ENCODE measurements around the gene LRMDA. TPM values are rescaled to one million over a fixed set of nuclear protein-coding genes. Genes with fewer than 3 reads are reported as not detected.

LRMDA gene
- total RNA-seq, 1 experiment from 2014 or later = not detected

DNA sequence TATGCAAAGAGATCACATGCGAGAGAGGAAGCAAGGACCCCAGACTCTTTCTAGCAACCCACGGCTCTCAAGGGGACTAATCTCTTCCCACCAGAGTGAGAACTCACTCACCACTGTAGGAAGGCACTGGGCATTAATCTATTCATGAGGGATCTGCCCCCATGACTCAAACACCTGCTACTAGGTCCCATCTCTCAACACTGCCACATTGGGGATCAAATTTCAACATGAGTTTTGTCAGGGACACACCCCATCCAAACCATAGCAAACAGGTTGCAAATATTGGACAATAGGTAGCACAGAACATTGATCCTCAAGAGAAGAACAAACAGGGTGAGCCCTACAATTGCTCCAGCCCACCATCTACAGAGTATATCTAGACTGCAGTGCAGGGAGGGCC, 740.6 kb downstream of the LRMDA start:
- no peak overlapping the region for H3K27ac ChIP-seq (ENCODE audit: low read depth, low read length, poor library complexity, severe bottlenecking)
- no peak for DNase-seq (ENCODE audit: low spot score)
- CTCF ChIA-PET = no interaction called here
- no peaks in the 10 kb centered on the region for H3K27me3 ChIP-seq (replicated peaks; ENCODE audit: insufficient read depth, low read depth, low read length, poor library complexity)
- TF ChIP-seq, protein P1, sequence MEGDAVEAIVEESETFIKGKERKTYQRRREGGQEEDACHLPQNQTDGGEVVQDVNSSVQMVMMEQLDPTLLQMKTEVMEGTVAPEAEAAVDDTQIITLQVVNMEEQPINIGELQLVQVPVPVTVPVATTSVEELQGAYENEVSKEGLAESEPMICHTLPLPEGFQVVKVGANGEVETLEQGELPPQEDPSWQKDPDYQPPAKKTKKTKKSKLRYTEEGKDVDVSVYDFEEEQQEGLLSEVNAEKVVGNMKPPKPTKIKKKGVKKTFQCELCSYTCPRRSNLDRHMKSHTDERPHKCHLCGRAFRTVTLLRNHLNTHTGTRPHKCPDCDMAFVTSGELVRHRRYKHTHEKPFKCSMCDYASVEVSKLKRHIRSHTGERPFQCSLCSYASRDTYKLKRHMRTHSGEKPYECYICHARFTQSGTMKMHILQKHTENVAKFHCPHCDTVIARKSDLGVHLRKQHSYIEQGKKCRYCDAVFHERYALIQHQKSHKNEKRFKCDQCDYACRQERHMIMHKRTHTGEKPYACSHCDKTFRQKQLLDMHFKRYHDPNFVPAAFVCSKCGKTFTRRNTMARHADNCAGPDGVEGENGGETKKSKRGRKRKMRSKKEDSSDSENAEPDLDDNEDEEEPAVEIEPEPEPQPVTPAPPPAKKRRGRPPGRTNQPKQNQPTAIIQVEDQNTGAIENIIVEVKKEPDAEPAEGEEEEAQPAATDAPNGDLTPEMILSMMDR (conservative IDR thresholded peaks at IDR 0.05; ENCODE audit: low read depth, low read length) = no peak
- TF ChIP-seq EZH2 (IDR thresholded peaks at IDR 0.05; ENCODE audit: borderline replicate concordance, low read depth, low read length, poor library complexity, severe bottlenecking) = no peak
- no peak overlapping the region for H3K4me3 ChIP-seq (ENCODE audit: low read depth, low read length, poor library complexity, severe bottlenecking)
- POLR2A ChIA-PET (ENCODE audit: low non-redundant PET) = no interaction called here
- no TSS peak for BruUV-seq (replicated peaks)
- no peaks in the 10 kb centered on the region for H3K4me1 ChIP-seq (ENCODE audit: insufficient read depth, low read length, poor library complexity, severe bottlenecking)
- intact Hi-C loops (cut with micrococcal nuclease; ENCODE audit: unreplicated experiment) = no loop called here
- no peaks in the 10 kb centered on the region for H3K36me3 ChIP-seq (ENCODE audit: insufficient read depth, low read length, poor library complexity, severe bottlenecking)
- no peaks in the 10 kb centered on the region for H3K9me3 ChIP-seq (ENCODE audit: low read depth, low read length, poor library complexity, severe bottlenecking)

DNA sequence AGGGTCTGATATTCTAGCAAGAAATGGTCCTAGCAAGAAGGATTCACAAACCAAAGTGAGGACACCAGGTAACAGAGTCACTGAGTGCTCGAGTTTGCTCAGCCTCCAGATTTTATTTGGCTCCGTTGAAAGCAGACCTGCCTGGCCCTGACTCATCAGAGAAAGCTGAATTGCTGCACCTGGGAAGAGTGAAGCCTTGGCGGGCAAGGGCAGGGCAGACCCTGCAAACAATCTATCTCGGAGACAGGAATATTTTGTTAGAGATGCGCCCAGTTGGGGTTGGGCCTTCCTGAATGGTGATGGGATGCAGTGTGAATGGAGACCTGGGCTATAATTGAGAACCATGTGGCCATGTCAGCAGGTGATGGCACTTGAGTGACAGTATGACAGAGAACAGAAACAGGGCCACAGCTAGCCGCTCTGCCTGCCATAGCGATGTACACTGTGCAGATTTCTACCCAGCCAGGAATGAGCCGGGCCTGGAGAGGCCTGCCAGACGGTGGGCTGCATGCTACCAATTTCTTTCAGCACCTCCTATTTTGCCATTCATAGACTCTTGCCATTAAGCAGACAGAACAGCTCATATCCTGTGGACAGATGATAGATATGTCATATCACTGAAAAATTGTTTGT, 744.2 kb downstream of the LRMDA start:
- no peak for DNase-seq (ENCODE audit: low spot score)

DNA sequence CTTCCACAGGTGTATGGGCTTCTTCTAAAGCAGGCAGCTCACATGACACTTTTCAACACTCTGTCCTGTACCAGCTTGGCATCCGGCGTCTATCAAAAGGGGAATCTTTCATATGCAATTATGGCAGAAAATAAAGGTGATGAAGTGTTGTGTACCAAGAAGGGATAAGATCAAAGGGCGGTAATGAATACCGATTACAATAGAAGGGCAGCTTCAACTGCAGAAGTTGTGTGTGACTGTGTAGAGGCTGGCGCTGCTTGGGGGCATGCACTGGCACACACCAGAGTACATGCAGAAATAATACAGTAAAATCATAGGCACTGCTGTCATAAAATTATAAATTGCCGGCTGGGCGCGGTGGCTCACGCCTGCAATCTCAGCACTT, 744.7 kb downstream of the LRMDA start:
- no TSS peak for BruUV-seq (replicated peaks)
- ChIA-PET CTCF (no interaction called here), POLR2A (ENCODE audit: low non-redundant PET) (no interaction called here)
- Histone ChIP-seq H3K9me3 (ENCODE audit: low read depth, low read length, poor library complexity, severe bottlenecking) (no peaks in the 10 kb centered on the region), H3K36me3 (ENCODE audit: insufficient read depth, low read length, poor library complexity, severe bottlenecking) (no peaks in the 10 kb centered on the region), H3K4me1 (ENCODE audit: insufficient read depth, low read length, poor library complexity, severe bottlenecking) (no peaks in the 10 kb centered on the region), H3K27me3 (replicated peaks; ENCODE audit: insufficient read depth, low read depth, low read length, poor library complexity) (no peaks in the 10 kb centered on the region), H3K27ac (ENCODE audit: low read depth, low read length, poor library complexity, severe bottlenecking) (no peak overlapping the region), H3K4me3 (ENCODE audit: low read depth, low read length, poor library complexity, severe bottlenecking) (no peak overlapping the region)
- intact Hi-C loops (cut with micrococcal nuclease; ENCODE audit: unreplicated experiment) = no loop called here
- no peak for DNase-seq (ENCODE audit: low spot score)
- TF ChIP-seq, protein P1 (conservative IDR thresholded peaks at IDR 0.05; ENCODE audit: low read depth, low read length) = no peak
- TF ChIP-seq EZH2 (IDR thresholded peaks at IDR 0.05; ENCODE audit: borderline replicate concordance, low read depth, low read length, poor library complexity, severe bottlenecking) = no peak

More for the DNA sequence above, 744.2 kb downstream of the LRMDA start:
- no TSS peak for BruUV-seq (replicated peaks)
- POLR2A ChIA-PET (ENCODE audit: low non-redundant PET) = no interaction called here
- H3K27me3 ChIP-seq (replicated peaks; ENCODE audit: insufficient read depth, low read depth, low read length, poor library complexity) = no peaks in the 10 kb centered on the region
- H3K27ac ChIP-seq (ENCODE audit: low read depth, low read length, poor library complexity, severe bottlenecking) = no peak overlapping the region
- CTCF ChIA-PET = no interaction called here
- TF ChIP-seq, protein P1 (conservative IDR thresholded peaks at IDR 0.05; ENCODE audit: low read depth, low read length) = no peak
- TF ChIP-seq EZH2 (IDR thresholded peaks at IDR 0.05; ENCODE audit: borderline replicate concordance, low read depth, low read length, poor library complexity, severe bottlenecking) = no peak
- H3K4me1 ChIP-seq (ENCODE audit: insufficient read depth, low read length, poor library complexity, severe bottlenecking) = no peaks in the 10 kb centered on the region
- H3K36me3 ChIP-seq (ENCODE audit: insufficient read depth, low read length, poor library complexity, severe bottlenecking) = no peaks in the 10 kb centered on the region
- H3K4me3 ChIP-seq (ENCODE audit: low read depth, low read length, poor library complexity, severe bottlenecking) = no peak overlapping the region
- intact Hi-C loops (cut with micrococcal nuclease; ENCODE audit: unreplicated experiment) = no loop called here
- H3K9me3 ChIP-seq (ENCODE audit: low read depth, low read length, poor library complexity, severe bottlenecking) = no peaks in the 10 kb centered on the region
